HUDEP-2 (cell line): ENCODE results near the gene DNAJC3.

ENCODE experiments used
- DNase-seq, 76 experiments: peaks; one replicate each; lab custom pipeline; 2025; ENCODE audit not compliant: unreplicated experiment in 76 of 76; lab: John Stamatoyannopoulos, UW

DNAJC3 gene, protein sequence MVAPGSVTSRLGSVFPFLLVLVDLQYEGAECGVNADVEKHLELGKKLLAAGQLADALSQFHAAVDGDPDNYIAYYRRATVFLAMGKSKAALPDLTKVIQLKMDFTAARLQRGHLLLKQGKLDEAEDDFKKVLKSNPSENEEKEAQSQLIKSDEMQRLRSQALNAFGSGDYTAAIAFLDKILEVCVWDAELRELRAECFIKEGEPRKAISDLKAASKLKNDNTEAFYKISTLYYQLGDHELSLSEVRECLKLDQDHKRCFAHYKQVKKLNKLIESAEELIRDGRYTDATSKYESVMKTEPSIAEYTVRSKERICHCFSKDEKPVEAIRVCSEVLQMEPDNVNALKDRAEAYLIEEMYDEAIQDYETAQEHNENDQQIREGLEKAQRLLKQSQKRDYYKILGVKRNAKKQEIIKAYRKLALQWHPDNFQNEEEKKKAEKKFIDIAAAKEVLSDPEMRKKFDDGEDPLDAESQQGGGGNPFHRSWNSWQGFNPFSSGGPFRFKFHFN

DNA sequence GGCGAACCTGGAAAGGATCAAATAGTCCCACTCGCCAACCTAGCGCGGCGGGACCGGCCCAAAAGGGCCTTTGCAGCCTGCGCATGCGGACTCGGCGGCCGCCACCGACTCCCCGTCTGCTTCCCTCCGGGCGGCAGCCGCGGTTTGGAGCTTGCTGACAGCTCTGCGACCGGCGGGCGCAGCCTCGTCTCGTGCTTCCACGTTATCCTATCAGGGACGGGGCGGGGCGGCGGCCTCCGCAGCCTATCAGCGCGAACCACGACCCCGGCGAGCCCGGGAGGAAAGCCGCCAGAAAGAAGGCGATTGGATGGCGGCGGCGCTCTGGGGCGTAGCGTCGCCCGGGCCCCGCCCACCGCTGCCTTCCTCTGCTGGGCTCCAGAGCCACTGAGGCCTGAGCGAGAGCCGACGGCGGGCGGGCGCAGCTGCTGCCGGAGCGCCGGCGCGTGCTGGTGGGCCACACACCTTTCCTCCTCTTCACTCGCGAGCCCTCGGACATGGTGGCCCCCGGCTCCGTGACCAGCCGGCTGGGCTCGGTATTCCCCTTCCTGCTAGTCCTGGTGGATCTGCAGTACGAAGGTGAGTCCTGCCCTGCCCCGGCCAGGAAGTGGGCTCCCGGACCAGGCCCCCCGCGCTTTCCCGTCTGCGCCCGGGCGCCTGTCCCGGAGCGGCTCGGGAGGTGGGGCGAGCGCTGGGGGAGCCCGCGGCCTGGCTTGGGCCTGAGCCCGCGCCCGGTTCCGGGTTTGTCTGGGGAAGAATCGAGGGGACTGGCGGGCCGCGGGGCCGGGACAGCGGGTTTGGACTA lies at the start of gene DNAJC3:
DNAJC3 (plus strand) TSS at position 378 of the 802 bp plus-strand sequence; CDS start at position 495, 117 bp downstream.
- peak in 75 of 76 experiments; percentile 61 to 98 (median 95) for DNase-seq

DNA sequence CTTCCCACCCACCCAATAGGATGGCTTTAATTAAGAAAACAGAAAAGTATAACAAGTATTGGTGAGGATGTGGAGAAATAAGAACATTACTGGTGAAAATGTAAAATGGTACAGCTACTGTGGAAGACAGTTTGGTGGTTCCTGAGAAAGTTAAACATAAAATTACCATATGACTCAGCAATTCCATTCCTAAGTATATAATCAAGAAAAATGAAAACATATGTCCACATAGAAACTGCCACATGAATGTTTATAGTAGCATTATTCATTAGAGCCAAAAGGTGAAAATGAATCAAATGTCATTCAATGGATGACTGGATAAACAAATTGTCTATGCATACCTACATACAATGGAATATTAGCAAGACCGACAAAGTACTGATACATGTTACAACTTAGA lies 49.3 kb upstream of the DNAJC3 start:
- no peak for DNase-seq

DNA sequence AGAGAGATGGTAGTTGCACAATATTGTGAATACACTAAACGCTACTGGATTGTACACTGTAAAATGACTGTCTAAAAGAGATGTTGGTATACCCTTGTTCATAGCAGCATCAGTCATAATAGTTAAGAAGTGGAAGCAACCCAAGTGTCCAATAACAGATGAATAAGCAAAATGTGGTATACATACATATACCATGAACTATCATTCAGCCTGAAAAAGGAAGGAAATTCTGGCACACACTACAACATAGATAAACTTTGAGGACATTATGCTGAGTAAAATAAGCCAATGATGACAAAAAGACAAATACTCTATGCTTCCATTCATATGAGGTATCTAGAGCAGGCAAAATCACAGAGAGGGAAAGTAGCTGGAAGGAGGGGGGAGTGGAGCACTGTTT lies 48.5 kb upstream of the DNAJC3 start:
- no peak for DNase-seq

DNA sequence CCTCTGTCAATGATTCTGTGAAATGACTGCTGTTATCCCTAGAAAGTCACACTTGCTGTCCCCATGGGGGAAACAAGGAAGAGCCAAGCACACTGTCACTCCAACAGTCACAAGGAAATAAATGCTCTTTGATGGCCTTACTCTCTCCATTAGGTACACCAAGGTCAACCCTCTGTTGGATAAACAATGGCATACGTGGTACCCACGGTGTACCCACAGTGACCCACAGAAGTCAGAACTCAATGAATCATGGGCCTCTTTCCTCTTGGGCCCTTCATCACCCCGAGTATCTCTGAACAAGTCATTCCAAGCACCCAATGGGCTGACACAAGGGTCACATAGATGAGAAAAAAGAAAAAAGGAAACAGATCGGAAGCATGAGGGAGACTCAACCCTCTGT lies 47.9 kb upstream of the DNAJC3 start:
- no peak for DNase-seq

DNA sequence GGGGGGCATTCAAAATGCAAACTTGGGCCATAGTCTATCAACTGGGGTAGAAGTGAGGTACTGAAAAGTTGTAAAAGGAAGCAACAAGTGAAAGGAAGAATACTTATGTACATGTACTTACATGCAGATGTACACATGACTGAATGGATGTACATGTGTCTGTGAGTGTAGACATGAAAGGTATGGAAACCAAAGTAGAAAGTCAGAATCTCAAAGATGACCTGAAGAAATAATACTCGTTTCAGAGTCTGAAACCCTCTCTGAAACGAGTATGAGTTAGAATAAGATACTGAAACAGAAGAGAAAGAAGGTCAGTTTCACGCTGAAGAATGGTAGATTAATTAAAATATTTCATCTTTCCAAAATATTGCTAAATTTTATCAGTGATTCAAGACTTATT lies 46.3 kb upstream of the DNAJC3 start:
- no peak for DNase-seq

DNA sequence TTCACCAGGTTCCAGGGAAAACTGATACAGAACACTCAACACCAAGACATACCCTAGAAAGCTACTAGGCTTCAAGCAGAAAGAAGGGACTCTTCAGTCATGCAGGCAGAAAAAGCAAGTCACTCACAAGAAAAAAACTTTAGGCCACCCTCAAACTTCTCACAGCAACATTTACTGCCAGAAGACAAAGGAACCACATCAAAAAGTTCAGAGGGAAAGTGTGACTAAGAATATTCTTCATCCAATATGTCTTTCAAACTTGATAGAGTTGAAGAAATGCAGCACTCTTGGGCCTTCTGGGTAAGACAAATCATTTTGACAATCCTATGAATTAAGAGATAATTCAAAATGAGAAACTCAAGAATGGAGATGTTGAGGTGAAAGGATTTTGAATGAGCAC lies 40.1 kb upstream of the DNAJC3 start:
- no peak for DNase-seq

DNA sequence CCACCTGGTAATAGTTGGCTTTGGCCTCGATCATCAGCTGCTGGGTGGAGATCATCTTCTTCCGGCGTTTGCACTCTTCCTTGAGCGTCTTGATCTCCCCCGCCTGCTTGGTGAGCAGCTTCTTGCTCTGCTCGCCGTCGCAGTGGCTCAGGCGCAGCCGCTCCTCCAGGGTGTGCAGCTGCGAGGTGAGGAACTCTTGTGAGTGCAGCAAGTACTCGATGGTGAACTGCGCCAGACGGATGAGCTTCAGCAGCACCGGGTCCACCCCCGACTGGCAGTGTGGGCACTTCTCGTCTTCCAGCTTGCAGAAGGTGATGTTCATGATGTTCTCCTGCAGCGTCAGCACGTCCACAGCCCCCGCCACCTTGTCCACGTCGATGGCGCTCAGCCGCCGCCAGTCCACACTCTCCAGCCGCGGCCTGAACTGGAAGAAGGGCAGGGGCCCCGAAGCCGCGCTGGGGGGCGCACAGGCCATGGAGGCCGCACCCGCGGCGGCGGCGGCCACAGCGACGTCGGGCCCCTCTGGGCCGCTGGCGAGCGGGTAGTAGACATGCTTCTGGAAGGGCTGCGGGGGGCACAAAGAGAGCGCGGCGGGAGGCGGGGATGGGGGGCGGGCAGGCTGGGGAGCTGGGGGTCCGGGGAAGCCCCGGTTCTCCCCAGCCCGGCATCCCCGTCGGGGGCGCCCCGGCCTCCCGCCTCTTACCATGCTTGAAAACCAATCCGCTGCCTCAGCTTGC lies 35.5 kb upstream of the DNAJC3 start:
- DNase-seq, result no peak

DNA sequence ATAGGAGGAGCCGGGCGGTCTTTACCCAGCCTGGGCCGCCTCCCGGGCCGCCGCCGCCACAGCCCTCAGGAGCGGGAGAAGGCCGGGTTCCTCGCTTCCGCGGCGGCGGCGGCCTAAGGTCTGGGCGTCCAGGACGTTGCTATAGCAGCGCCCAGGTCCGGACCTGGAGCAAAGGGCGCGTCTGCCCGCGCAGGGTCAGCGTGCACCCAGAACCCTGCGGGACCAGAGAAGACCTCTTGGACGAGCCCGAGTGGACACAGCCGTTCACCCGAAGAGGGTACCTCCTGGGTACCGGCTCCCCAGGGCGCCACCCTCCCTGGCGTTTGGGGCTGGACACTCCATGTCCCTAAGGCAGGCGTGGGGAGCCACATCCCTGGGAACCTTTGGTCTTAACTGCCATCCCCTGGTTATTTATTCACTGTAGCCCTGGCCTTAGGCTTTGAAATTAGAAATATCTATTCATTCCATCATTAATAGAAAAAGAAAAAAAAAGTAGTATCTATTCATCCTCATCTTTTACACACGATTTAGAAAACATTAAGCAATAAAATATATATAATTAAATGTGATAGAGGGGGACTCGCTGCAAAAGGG lies 34.8 kb upstream of the DNAJC3 start:
- DNase-seq, result no peak

DNA sequence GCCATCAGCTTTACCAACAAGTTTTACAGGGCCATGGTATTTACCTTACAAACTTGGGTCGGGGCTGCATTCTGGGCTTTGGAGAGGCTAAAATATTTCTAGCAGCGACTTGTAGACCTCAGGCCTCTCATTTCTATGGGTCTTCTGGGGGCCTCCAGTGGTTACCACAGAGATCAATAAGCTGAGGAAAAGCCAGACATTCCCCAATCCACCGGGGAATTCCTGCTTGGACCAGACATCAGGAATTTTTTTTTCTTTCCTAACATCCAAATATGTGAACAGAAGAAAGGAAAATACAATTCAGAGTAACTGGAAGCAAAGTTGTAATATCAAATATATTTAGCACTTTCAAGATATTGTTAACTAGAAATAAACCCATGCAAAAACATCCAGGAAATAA lies 33.9 kb upstream of the DNAJC3 start:
- DNase-seq, result no peak

DNA sequence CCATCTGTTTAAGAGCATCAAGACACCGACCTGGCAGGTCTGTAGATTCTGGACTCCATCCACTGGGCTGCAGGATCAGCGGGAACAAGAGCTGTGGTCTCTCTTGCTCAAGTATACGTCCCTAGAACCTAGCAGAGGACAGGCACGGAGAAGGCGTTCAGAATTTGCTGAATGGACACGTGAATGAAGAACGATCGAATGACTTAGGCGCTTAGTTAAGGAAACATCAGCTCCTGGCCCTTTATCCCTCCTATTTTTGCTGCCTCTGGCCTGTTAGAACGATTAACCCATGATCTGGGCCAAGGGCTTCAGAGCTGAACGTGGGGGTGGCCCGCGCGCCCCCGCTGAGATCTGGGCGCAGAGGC lies 33.4 kb upstream of the DNAJC3 start:
- no peak for DNase-seq

DNA sequence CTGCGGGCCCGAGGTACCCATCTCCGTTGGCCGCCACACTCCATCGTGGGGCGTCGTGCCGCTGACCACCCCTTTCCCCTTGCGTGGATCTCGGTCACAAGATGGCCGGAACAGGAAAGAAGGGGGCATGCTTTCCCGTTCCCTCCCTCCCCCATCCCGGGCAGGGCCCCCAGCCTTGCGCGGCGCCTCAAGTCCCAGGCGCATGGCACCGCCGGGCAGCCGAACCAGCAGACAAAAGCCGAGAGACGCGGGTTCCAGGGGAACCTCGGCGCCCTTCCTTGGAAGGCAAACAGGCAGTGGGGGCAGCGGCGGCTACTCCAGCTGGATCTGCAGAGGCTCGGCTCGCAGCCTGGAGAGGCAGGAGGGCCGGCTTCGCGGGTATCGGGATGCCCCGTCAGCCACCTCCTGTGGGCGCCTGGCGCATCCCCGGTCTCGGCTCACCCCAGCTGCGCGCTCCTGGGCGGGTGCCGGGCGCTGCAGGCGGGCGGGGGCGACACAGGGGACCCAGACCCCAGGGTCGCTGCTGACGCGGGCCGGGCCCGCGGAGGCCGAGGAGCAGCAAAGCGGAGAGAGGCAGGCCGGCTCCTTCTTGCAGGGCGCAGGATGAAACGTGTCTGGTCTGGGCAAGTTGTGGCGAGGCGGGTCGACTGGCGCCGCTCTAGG lies 32.9 kb upstream of the DNAJC3 start:
- peak in 1 of 76 experiments; percentile 6 for DNase-seq

DNA sequence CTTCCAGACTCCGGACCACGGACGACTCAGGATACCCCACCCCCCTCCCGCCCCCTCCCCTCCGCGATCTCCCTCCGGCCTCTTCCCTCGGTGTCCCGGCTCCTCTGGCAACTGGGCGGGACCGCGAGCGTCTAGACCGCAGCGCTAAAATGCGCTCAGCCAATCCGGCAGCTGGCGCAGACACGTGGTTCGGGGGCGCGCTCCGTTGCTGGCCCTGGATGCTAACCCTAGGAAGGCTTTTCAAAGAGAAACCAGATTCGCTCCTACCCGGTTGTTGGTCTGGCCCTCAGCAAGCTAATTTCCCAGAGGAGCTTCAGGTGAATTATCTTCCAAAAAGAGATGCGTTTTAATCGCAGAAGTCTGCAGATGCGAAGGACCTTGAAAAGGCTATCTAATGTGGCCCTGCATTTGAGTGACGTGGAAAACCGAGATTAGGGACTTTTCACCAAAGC lies 32.3 kb upstream of the DNAJC3 start, which contains the start of gene DZIP1:
DZIP1 (minus strand) TSS at position 106 of the 452 bp plus-strand sequence. CDS start 2,677 bp downstream, outside the sequence.
- peak in 6 of 76 experiments; percentile 2 to 48 (median 24) for DNase-seq

DNA sequence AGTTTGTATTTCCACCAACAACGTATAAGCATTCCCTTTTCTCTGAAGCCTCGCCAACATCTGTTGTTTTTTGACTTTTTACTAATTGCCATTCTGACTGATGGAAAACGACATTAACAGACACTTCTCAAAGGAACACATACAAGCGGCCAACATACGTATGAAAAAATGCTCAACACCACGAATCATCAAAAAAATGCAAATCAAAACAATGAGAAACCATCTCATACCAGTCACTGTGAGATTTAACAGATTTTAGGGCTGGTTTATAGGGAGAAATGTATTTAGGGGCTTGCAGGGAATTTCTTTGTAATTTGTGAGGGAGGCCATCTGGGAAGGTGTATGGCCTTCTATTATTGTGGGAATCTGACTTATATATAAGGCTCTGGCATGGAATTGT lies 29.6 kb upstream of the DNAJC3 start:
- DNase-seq, result no peak

DNA sequence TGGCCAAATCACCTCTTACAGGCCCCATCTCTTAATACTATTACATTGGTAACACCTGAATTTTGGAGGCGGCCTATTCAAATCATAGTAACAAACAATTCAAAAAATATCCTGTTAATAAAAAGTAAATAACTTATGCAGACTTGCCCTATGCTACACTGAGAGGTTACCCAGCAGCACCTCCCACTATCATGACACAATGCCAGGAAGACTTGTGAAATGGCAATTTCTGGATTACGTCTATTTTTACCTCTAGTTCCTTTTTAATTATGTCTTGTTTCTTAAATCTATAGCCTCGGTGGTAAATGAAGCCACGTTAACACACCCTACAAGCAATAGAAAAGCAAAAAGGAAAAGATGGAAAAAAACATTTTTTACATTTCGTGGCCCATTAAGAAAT lies 26.2 kb upstream of the DNAJC3 start:
- DNase-seq, result no peak

DNA sequence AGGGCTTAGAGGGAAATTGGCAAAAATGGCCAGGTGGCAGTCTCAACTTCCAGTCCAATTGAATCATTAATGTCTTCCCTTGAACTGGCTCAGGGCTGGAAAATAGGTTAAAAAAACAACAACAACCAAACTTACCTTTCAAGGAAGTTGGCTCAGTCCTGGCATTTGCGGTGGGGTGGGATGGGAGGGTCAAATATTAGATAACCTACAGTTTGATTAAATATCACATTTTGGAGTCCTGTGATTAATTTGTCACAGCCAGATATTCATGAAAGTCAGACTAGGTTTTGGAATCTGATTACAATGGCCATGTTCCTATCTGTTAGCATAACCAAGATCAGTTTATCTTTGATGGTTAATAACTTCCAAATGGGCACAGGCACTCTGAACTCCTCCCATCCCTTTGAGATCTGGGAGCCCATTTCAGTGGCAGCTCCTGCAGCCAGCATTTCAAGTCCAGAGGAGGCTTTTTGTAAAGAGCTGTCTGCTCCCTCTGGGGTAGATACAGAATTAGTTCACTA lies 24.6 kb upstream of the DNAJC3 start:
- DNase-seq, result no peak

DNA sequence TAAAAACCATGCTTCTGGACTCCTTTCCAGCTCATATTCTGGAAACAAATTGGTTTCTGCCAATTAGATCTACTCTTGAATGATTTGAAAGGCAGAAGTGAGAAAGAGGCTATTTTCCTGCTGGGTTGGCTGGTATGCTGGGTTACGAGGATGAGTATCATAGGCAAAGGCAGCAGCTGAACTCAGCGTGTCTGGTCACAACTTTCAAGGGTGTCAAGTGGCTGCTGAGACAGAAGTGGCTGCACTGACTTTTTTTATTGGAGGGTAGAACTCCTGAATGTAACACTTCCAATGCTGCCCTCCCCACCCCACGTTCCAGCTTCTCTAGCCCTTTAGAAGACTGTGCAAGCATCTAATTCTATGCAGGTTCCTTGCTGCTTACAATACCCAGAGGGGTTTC lies 24.1 kb upstream of the DNAJC3 start:
- no peak for DNase-seq

DNA sequence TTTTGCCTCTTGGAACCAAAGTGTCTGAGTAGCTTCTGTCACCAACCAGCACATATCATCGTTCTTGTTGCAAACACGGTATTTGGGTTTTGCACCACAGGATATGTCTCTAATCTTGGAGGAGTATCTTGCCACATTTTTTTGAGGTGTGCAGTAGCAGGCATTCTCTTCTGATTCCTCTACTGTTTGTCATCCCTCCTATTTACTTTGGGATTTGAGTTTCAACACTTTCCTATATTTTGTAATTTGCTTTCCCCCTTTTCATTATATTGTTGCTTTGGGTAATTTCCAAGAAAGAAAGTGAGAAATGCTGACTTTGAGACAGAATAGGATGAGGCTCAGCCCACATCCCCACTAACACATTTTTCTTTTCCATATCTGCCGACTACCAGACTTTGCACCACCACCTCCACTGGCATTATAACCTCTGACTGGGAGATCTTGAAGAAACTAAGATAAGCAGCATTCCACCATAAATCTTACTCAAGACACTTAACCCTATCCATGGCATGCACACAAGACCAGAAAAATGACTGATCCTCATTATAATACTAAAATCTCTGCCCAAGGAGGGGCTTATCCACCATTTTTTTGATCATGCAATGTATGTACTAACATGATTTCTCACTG lies 20.4 kb upstream of the DNAJC3 start:
- no peak for DNase-seq

DNA sequence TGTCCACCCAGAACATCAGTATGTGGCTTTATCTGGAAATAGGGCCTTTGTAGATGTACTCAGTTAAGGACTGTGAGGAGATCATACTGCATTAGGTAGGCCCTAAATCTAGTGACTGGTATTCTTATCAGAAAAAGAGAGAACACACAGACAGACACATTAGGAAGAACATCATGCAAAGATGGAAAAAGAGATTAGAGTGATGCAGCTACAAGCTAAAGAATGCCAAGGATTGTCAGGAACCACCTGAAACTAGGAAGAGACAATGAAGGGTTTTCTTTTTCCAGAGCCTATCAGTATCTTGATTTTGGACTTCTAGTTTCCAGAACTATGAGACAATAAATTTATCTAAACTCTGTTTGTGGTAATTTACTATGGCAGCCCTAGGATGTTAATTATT lies 17.4 kb upstream of the DNAJC3 start:
- DNase-seq, result no peak

DNA sequence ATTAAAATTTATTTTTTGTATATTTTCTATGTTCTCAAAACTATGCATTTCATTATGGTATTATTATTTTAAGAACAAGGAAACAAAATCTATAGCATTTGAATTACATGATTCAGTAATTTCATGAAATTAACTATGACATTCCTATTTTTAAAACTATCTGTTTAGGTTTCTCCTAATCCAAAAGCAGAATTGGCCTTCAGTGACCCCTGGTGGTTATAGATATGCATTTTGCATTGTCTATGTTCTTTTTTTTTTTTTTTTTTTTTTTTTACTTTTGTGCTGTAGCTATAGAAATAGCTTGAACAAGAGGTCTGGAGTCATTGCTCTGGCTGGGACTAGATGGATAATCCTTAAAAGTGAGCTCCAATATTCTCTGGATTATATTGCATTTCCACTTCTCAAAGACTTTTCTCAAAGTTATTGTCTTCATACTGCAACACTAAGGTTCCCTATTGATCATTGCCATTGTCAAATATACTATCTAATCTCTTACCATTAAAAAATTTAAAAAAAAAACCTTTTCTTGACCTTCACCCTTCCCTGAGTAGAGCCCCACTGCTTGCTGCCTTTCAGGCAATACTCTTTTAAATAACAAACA lies 15.9 kb upstream of the DNAJC3 start:
- DNase-seq, result peak in 21 of 76 experiments; percentile 1 to 47 (median 21)
